Astrocyte of the cerebellum (primary cell): ENCODE measurements around the gene HLX.

Source experiments
- DNase-seq: peaks from one replicate; pipeline ENCODE4 v3.0.0-alpha.2; 2011; ENCODE audit warnings: low read depth
- H3K4me3 ChIP-seq: 2 replicates; pipeline ENCODE4 v1.5.1; 2011; ENCODE audit warnings: mild to moderate bottlenecking, low read depth, low read length, moderate library complexity
- in situ Hi-C: cut with HindIII; loops from 2 replicates; pipeline ENCODE4 v1.10.0; 2017; ENCODE audit warnings: low sequenced_read_pairs
- TF ChIP-seq, protein P1 (sequence below): IDR thresholded peaks from 2 replicates; pipeline ENCODE4 v1.5.1; 2012; ENCODE audit warnings: low read length, low read depth, moderate library complexity, mild to moderate bottlenecking; ENCODE audit errors: missing control alignments

Gene HLX

GRCh38 chr1:220921971-220922635 lies 42.9 kb downstream of the HLX start:
- in situ Hi-C loops, result no loop called here
- TF ChIP-seq, protein P1, sequence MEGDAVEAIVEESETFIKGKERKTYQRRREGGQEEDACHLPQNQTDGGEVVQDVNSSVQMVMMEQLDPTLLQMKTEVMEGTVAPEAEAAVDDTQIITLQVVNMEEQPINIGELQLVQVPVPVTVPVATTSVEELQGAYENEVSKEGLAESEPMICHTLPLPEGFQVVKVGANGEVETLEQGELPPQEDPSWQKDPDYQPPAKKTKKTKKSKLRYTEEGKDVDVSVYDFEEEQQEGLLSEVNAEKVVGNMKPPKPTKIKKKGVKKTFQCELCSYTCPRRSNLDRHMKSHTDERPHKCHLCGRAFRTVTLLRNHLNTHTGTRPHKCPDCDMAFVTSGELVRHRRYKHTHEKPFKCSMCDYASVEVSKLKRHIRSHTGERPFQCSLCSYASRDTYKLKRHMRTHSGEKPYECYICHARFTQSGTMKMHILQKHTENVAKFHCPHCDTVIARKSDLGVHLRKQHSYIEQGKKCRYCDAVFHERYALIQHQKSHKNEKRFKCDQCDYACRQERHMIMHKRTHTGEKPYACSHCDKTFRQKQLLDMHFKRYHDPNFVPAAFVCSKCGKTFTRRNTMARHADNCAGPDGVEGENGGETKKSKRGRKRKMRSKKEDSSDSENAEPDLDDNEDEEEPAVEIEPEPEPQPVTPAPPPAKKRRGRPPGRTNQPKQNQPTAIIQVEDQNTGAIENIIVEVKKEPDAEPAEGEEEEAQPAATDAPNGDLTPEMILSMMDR, result no peak
- no peak for DNase-seq
- H3K4me3 ChIP-seq, result no peak overlapping the region

GRCh38 chr1:220922951-220923350 lies 43.7 kb downstream of the HLX start:
- TF ChIP-seq, protein P1, result no peak
- in situ Hi-C loops, result no loop called here
- DNase-seq, result no peak
- no peak overlapping the region for H3K4me3 ChIP-seq

- no peak for DNase-seq
- TF ChIP-seq, protein P1, result no peak
- in situ Hi-C loops, result no loop called here
- no peak overlapping the region for H3K4me3 ChIP-seq
Measured at GRCh38 chr1:220924331-220924970, 45.2 kb downstream of the HLX start.

- in situ Hi-C loops, result no loop called here
- DNase-seq, result no peak
- H3K4me3 ChIP-seq, result no peak overlapping the region
- TF ChIP-seq, protein P1, result no peak
Measured at GRCh38 chr1:220925707-220926106, 46.5 kb downstream of the HLX start.

- no peak overlapping the region for H3K4me3 ChIP-seq
- DNase-seq, result no peak
- TF ChIP-seq, protein P1, result no peak
- in situ Hi-C loops, result no loop called here
Measured at GRCh38 chr1:220926146-220926545, 46.9 kb downstream of the HLX start.

DNA sequence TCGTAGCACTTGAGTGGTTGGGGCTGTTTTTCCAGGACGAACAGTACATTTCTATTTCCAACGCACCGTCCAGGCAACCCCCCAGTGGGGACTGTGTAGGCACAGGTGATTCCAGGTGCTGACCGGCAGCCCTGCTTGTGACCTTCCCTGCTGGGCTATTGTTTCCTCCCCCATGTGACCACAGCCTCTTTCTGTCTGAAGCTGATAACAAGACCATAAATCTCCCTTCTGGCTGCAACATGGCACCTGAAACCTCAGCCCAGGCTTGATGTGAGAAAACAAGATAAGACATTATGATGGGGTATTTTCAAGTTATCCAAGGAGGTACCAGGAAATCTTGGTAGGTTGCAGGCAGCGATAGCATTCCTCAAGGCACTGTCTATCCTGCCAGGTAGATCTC lies 48.2 kb downstream of the HLX start:
- TF ChIP-seq, protein P1, result no peak
- no peak overlapping the region for H3K4me3 ChIP-seq
- in situ Hi-C loops, result no loop called here

More for the DNA sequence above, 48.2 kb downstream of the HLX start:
- DNase-seq, result no peak
